Osteoblast (primary cell): ENCODE results near the gene FAM110D. TPM values are rescaled to one million over a fixed set of nuclear protein-coding genes. Genes with fewer than 3 reads are reported as not detected.

ENCODE experiments used
- DNase-seq: peaks from one replicate; pipeline ENCODE4 v3.0.0; 2011; ENCODE audit warnings: low spot score, mixed read lengths; ENCODE audit not compliant: insufficient read length; ENCODE audit errors: missing footprints
- H2AFZ ChIP-seq: 2 replicates; pipeline ENCODE4 v1.6.0; 2011; ENCODE audit warnings: mild to moderate bottlenecking, low read length
- H3K27ac ChIP-seq: 2 replicates; pipeline ENCODE4 v1.5.1; 2011; ENCODE audit warnings: mild to moderate bottlenecking, low read depth, low read length, moderate library complexity
- H3K27me3 ChIP-seq: 2 replicates; pipeline ENCODE4 v1.6.0; 2012; ENCODE audit warnings: mild to moderate bottlenecking, control low read depth, inconsistent platforms, low read length, moderate library complexity; ENCODE audit not compliant: insufficient read depth
- H3K36me3 ChIP-seq: 2 replicates; pipeline ENCODE4 v1.5.1; 2011; ENCODE audit warnings: mild to moderate bottlenecking, low read length, control low read depth, moderate library complexity; ENCODE audit not compliant: insufficient read depth
- H3K4me1 ChIP-seq: 2 replicates; pipeline ENCODE4 v1.5.1; 2011; ENCODE audit warnings: mild to moderate bottlenecking, low read length, control low read depth, moderate library complexity; ENCODE audit not compliant: insufficient read depth
- H3K4me2 ChIP-seq: 2 replicates; pipeline ENCODE4 v1.6.0; 2011; ENCODE audit warnings: mild to moderate bottlenecking, low read length; ENCODE audit not compliant: insufficient read depth
- H3K4me3 ChIP-seq: fragments of 200-600 bp; sonication (generic); 3 replicates; pipeline ENCODE4 v1.5.1; 2012; ENCODE audit warnings: mild to moderate bottlenecking, low read length, inconsistent platforms; ENCODE audit not compliant: insufficient read depth
- H3K79me2 ChIP-seq: 2 replicates; pipeline ENCODE4 v1.6.0; 2012; ENCODE audit warnings: mild to moderate bottlenecking, low read length, control low read depth, inconsistent platforms; ENCODE audit not compliant: insufficient read depth
- H3K9me3 ChIP-seq: 2 replicates; pipeline ENCODE4 v1.5.1; 2011; ENCODE audit warnings: low read depth, low read length, control low read depth
- H4K20me1 ChIP-seq: 2 replicates; pipeline ENCODE4 v1.6.0; 2012; ENCODE audit warnings: mild to moderate bottlenecking, low read length, control low read depth; ENCODE audit not compliant: insufficient read depth
- CTCF ChIP-seq: IDR thresholded peaks from 2 replicates; pipeline ENCODE4 v1.5.1; 2011; ENCODE audit warnings: mild to moderate bottlenecking, low read depth, low read length, moderate library complexity; ENCODE audit errors: extremely low read depth
- total RNA-seq: library from RNA; depleted of rRNA; stranded (reverse); fragments of >200 nt; gene quantifications from 2 replicates; pipeline ENCODE4 v1.2.3, GENCODE V29; 2012

The FAM110D gene
- total RNA-seq, 1 donor = not detected

- DNase-seq = peak; percentile 54
- Histone ChIP-seq H3K4me3 (peak within 1 kb of the TSS; percentile 96), H4K20me1 (peaks cover 3% of the 10 kb centered on the region), H3K4me2 (peak within 1 kb of the TSS; percentile 94), H3K4me1 (peaks cover 9% of the 10 kb centered on the region), H2AFZ (no peak within 1 kb of the TSS), H3K27ac (no peak within 1 kb of the TSS), H3K9me3 (no peaks in the 10 kb centered on the region), H3K79me2 (peaks cover 16% of the 10 kb centered on the region), H3K27me3 (no peaks in the 10 kb centered on the region), H3K36me3 (no peaks in the 10 kb centered on the region)
- no peak for TF ChIP-seq CTCF
Observed at GRCh38 chr1:26171084-26172072, 12.5 kb downstream of the FAM110D start, which contains the start of gene ZNF593OS. Gene ZNF593OS (minus strand): TSS chr1:26171832. CDS start chr1:26171661, 171 bp downstream.

- no peak overlapping the region for H3K27ac ChIP-seq
- H3K9me3 ChIP-seq = no peaks in the 10 kb centered on the region
- peaks cover 7% of the 10 kb centered on the region for H3K4me1 ChIP-seq
- no peak overlapping the region for H3K4me3 ChIP-seq
- no peaks in the 10 kb centered on the region for H3K36me3 ChIP-seq
- no peak for TF ChIP-seq CTCF
- no peak overlapping the region for H3K4me2 ChIP-seq
- DNase-seq = no peak
- no peak overlapping the region for H2AFZ ChIP-seq
- peaks cover 3% of the 10 kb centered on the region for H4K20me1 ChIP-seq
- H3K27me3 ChIP-seq = no peaks in the 10 kb centered on the region
- peaks cover 11% of the 10 kb centered on the region for H3K79me2 ChIP-seq
Observed at GRCh38 chr1:26175346-26175745, 16.5 kb downstream of the FAM110D start.

- no peak for TF ChIP-seq CTCF
- no peak within 1 kb of the TSS for H3K4me2 ChIP-seq
- no peaks in the 10 kb centered on the region for H3K9me3 ChIP-seq
- H3K27ac ChIP-seq = no peak within 1 kb of the TSS
- no peak for DNase-seq
- H3K79me2 ChIP-seq = no peaks in the 10 kb centered on the region
- H4K20me1 ChIP-seq = no peaks in the 10 kb centered on the region
- no peaks in the 10 kb centered on the region for H3K4me1 ChIP-seq
- H2AFZ ChIP-seq = no peak within 1 kb of the TSS
- H3K4me3 ChIP-seq = no peak within 1 kb of the TSS
- H3K36me3 ChIP-seq = no peaks in the 10 kb centered on the region
- H3K27me3 ChIP-seq = no peaks in the 10 kb centered on the region
Observed at GRCh38 chr1:26177182-26177684, 18.4 kb downstream of the FAM110D start, which contains the start of gene CNKSR1. Gene CNKSR1 (plus strand): TSS chr1:26177491. CDS start chr1:26177548, 57 bp downstream.

- no peak overlapping the region for H3K27ac ChIP-seq
- peak; percentile 38 for DNase-seq
- no peaks in the 10 kb centered on the region for H3K9me3 ChIP-seq
- no peaks in the 10 kb centered on the region for H4K20me1 ChIP-seq
- no peaks in the 10 kb centered on the region for H3K79me2 ChIP-seq
- no peak overlapping the region for H3K4me3 ChIP-seq
- H3K4me2 ChIP-seq = no peak overlapping the region
- H3K27me3 ChIP-seq = no peaks in the 10 kb centered on the region
- H2AFZ ChIP-seq = no peak overlapping the region
- no peaks in the 10 kb centered on the region for H3K36me3 ChIP-seq
- no peaks in the 10 kb centered on the region for H3K4me1 ChIP-seq
- no peak for TF ChIP-seq CTCF
Observed at GRCh38 chr1:26180010-26180506, 21.2 kb downstream of the FAM110D start.
